GM19025 (cell line): Measurements from ENCODE around the gene SGSH.

ENCODE experiments used
- ATAC-seq: cut with Tn5 transposase; IDR thresholded peaks from one replicate; pipeline ENCODE4 v1.9.1; 2021; ENCODE audit warnings: mild to moderate bottlenecking, low read depth, moderate library complexity; ENCODE audit not compliant: unreplicated experiment

The SGSH gene

GRCh38 chr17:80229011-80229410 lies 8.9 kb upstream of the SGSH start:
- ATAC-seq = no peak

GRCh38 chr17:80228477-80228876 lies 8.3 kb upstream of the SGSH start:
- ATAC-seq = no peak

DNA sequence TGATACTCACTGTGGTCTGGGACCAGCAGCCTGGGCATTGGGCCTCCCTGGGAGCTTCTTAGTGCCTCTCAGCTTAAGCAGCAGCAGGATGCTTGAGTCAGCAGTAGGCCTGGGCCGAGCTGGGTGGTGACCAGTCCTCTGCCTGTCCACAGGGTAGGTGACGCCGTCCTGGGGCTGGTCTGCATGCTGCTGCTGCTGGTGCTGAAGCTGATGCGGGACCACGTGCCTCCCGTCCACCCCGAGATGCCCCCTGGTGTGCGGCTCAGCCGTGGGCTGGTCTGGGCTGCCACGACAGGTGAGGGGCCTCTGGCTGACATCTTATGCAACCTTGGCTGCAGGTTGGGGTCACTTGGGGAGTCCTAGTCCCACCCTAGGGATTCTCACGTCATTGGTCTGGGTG lies 7.5 kb upstream of the SGSH start:
- no peak for ATAC-seq

- ATAC-seq = no peak
These were observed 7.0 kb upstream of the SGSH start for GRCh38 chr17:80227156-80227555.

- ATAC-seq = no peak
These were observed 5.1 kb upstream of the SGSH start for GRCh38 chr17:80225230-80225629.

- ATAC-seq = no peak
These were observed 4.5 kb upstream of the SGSH start for GRCh38 chr17:80224683-80225082.

- ATAC-seq = no peak
These were observed 3.8 kb upstream of the SGSH start for GRCh38 chr17:80223838-80224497.

- no peak for ATAC-seq
These were observed 3.1 kb upstream of the SGSH start for GRCh38 chr17:80223142-80223815.

GRCh38 chr17:80222376-80223141 lies 2.4 kb upstream of the SGSH start:
- ATAC-seq = no peak

DNA sequence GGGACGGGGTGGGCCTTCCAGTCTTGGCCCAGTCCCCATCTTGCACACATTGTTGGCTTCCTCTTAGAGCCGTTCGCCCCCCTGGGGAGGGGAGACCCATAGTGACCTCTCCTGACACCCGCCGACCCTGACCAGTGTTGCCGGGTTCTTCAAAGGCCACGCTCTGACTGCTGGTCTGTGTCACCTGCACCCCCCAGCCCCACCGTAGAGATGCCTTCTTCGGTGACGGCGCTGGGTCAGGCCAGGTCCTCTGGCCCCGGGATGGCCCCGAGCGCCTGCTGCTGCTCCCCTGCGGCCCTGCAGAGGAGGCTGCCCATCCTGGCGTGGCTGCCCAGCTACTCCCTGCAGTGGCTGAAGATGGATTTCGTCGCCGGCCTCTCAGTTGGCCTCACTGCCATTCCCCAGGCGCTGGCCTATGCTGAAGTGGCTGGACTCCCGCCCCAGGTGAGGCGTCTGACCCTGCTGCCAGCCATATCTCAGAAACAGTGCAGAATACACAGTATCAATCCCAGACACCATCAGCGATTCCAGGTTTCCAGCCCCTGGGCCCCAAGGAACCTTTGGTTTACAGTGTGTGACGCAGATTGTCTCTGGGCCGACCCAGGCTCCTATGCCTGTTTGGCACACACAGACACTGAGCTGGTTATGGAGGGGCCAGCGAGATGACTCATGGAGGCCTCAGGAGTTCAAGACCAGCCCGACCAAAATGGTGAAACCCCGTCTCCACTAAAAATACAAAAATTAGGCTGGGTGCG lies 1.4 kb upstream of the SGSH start:
- ATAC-seq = no peak

GRCh38 chr17:80220736-80221215 lies 643 bp upstream of the SGSH start:
- ATAC-seq = no peak

DNA sequence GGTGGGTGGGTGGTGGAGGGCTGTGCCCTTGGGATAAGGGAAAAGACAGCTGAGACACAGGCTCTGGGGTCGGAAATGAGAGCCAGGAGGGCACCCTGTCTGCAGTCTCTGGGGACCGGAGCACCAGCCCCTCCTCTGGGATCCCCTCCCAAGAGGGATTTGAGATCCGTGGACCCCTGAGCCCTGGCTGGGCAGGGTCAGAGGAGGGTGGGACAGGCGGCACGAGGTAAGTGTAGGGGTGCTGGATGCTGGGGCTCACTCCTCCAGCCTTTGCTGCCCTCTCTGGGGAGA lies 425 bp downstream of the SGSH start:
- no peak for ATAC-seq

DNA sequence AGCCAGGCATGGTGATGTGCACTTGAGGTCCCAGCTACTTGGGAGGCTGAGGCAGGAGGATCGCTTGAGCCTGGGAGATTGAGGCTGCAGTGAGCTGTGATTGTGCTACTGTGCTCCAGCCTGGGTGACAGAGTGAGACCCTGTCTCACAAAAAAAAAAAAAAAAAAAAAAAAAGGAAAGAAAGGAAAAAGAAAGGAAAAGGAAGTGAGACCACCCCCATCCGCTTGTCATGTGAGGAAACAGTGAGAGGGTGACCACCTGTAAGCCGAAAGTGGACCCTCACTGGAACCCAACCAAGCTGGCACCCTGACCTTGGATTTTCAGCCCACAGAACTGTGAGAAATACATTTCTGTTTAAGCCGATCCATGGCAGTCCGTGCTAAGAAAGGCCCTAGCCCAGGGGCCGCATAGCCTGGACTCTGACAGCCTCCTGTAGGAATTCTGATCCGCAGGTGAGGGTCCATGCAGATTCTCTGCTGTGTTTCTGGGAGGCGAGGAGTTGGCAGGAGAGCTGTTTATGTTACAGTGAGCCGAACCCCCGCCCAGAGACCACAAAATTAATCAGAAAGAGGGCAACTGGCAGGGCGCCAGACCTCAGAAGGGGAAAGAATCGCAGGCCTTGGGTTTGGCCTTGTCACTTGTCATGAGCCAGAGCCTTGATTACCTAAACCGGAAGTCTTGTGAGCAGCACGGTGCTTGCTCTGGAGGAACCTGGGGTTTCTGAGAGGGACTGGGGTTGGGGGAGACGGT lies 945 bp downstream of the SGSH start:
- no peak for ATAC-seq

GRCh38 chr17:80218391-80218790 lies 1.7 kb downstream of the SGSH start:
- ATAC-seq = no peak

GRCh38 chr17:80217703-80218362 lies 2.3 kb downstream of the SGSH start:
- no peak for ATAC-seq

- ATAC-seq = no peak
These were observed 3.4 kb downstream of the SGSH start for GRCh38 chr17:80216473-80217456.

DNA sequence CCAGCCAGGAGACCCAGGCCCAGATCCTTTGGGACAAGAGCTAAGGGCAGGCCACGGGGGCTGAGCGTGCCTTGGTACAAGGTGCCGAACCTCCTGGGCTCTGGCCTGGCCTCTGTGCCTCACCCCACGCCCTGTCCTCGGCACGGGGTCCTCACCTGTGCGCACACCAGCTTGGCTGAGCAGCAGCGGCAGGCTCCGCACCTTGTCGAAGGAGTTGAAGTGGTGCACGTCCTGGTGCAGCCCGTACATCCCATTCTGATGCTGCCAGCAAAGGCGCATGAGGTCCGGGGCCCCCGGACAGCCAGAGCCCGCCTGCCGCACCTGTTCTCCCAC lies 5.3 kb downstream of the SGSH start:
- ATAC-seq = no peak

- ATAC-seq = no peak
These were observed 5.9 kb downstream of the SGSH start for GRCh38 chr17:80214012-80214877.
